Measurements from ENCODE around the gene CLCN5.

The CLCN5 gene

GRCh38 chrX:50045823-50046222, 123.4 kb downstream of the CLCN5 start:
- TF ChIP-seq REST (IDR thresholded peaks at IDR 0.05; ENCODE audit: low read depth) (no peak), FOXM1 (IDR thresholded peaks at IDR 0.05; ENCODE audit: borderline replicate concordance, low read depth) (no peak), RAD21 (IDR thresholded peaks at IDR 0.05; ENCODE audit: low read depth) (no peak), EGR1 (IDR thresholded peaks at IDR 0.05) (no peak)

GRCh38 chrX:50049228-50049627, 126.8 kb downstream of the CLCN5 start:
- TF ChIP-seq CEBPB (IDR thresholded peaks at IDR 0.05) (no peak), EP300 (IDR thresholded peaks at IDR 0.05; ENCODE audit: borderline replicate concordance) (no peak), EGR1 (IDR thresholded peaks at IDR 0.05) (no peak), YY1 (IDR thresholded peaks at IDR 0.05; ENCODE audit: low read depth) (no peak), RAD21 (IDR thresholded peaks at IDR 0.05; ENCODE audit: low read depth) (no peak), CREB1 (IDR thresholded peaks at IDR 0.05; ENCODE audit: low read depth) (no peak), USF1 (IDR thresholded peaks at IDR 0.05) (no peak), ZBTB7A (IDR thresholded peaks at IDR 0.05; ENCODE audit: low read depth) (no peak), TAF1 (IDR thresholded peaks at IDR 0.05; ENCODE audit: low read depth) (no peak), NFIC (IDR thresholded peaks at IDR 0.05) (no peak), MAX (IDR thresholded peaks at IDR 0.05) (no peak), FOXM1 (IDR thresholded peaks at IDR 0.05; ENCODE audit: borderline replicate concordance, low read depth) (no peak), REST (IDR thresholded peaks at IDR 0.05; ENCODE audit: low read depth) (no peak), TEAD4 (IDR thresholded peaks at IDR 0.05) (no peak)

GRCh38 chrX:50054147-50054546, 131.8 kb downstream of the CLCN5 start:
- TF ChIP-seq MAX (IDR thresholded peaks at IDR 0.05) (no peak), EP300 (IDR thresholded peaks at IDR 0.05; ENCODE audit: borderline replicate concordance) (no peak), YY1 (IDR thresholded peaks at IDR 0.05; ENCODE audit: low read depth) (no peak)

GRCh38 chrX:50066318-50066937, 144.0 kb downstream of the CLCN5 start:
- TF ChIP-seq EP300 (IDR thresholded peaks at IDR 0.05; ENCODE audit: borderline replicate concordance) (no peak), MAX (IDR thresholded peaks at IDR 0.05) (no peak), TEAD4 (IDR thresholded peaks at IDR 0.05) (no peak), EGR1 (IDR thresholded peaks at IDR 0.05) (no peak), YY1 (IDR thresholded peaks at IDR 0.05; ENCODE audit: low read depth) (no peak), CREB1 (IDR thresholded peaks at IDR 0.05; ENCODE audit: low read depth) (no peak), CEBPB (IDR thresholded peaks at IDR 0.05) (no peak), REST (IDR thresholded peaks at IDR 0.05; ENCODE audit: low read depth) (no peak), USF1 (IDR thresholded peaks at IDR 0.05) (no peak), ZBTB7A (IDR thresholded peaks at IDR 0.05; ENCODE audit: low read depth) (no peak), NFIC (IDR thresholded peaks at IDR 0.05) (no peak), FOXM1 (IDR thresholded peaks at IDR 0.05; ENCODE audit: borderline replicate concordance, low read depth) (no peak), TCF12 (IDR thresholded peaks at IDR 0.05; ENCODE audit: low read depth) (no peak)
